K562 (cell line): ENCODE data around the gene CEP68. TPM values are rescaled to one million over a fixed set of nuclear protein-coding genes. Genes with fewer than 3 reads are reported as not detected.

Experiments used
- ATAC-seq: fragments of 200-7000 bp; cut with Tn5 transposase; 3 replicates; pipeline ENCODE4 v1.9.1; 2020; ENCODE audit warnings: moderate library complexity
- BruUV-seq: library from RNA; stranded (reverse); fragments of 400-500 nt; replicated peaks from 2 replicates; lab custom pipeline; 2021; lab: Mats Ljungman, UMichigan
- CTCF ChIA-PET: fragments of 300-600 bp; formaldehyde crosslinking; extraction: SDS; loops from one replicate; lab custom pipeline; 2021; ENCODE audit warnings: low intra/inter-chr PET ratio; lab: Yijun Ruan, JAX
- POLR2A ChIA-PET: fragments of 300-600, 350-650 bp; sonication (Branson Sonifier 250); formaldehyde crosslinking; extraction: SDS; loops from one replicate; lab custom pipeline; 2021; ENCODE audit warnings: antibody characterized with exemption, inconsistent platforms; lab: Yijun Ruan, JAX
- DNase-seq, 4 experiments: peaks; one replicate each; pipeline versions ENCODE4 v3.0.0 to v3.0.0-alpha.2; 2011 to 2018; ENCODE audit warnings: low spot score in 3 of 4, mixed read lengths in 3 of 4; ENCODE audit errors: extremely low read depth in 1 of 4
- FAIRE-seq: peaks from 2 replicates; lab custom pipeline; 2011; peaks lifted over from hg19 to GRCh38; lab: Jason Lieb, UNC
- H2AFZ ChIP-seq: 2 replicates; pipeline ENCODE4 v1.6.0; 2011; ENCODE audit warnings: low read depth, low read length, control low read depth, inconsistent platforms
- H3K27ac ChIP-seq: fragments of 200-600 bp; 3 replicates; pipeline ENCODE4 v1.8.0; 2011; ENCODE audit warnings: low read depth, mild to moderate bottlenecking, control low read depth, inconsistent platforms, low read length, moderate library complexity, mixed read lengths; ENCODE audit errors: extremely low read depth
- H3K27me3 ChIP-seq, 2 experiments: fragments of 300-600 bp in 1 of 2; 2 replicates in 1 of 2; 3 replicates in 1 of 2; pipeline versions ENCODE4 v1.6.0 to v1.8.0; 2011; ENCODE audit warnings: inconsistent platforms in 2 of 2, low read length in 2 of 2, mild to moderate bottlenecking in 1 of 2, mixed read lengths in 1 of 2, moderate library complexity in 1 of 2; ENCODE audit not compliant: control insufficient read depth in 2 of 2, insufficient read depth in 2 of 2
- H3K36me3 ChIP-seq: fragments of 300-600 bp; 3 replicates; pipeline ENCODE4 v1.8.0; 2011; ENCODE audit warnings: mild to moderate bottlenecking, low read length, inconsistent platforms; ENCODE audit not compliant: control insufficient read depth, insufficient read depth
- H3K4me1 ChIP-seq, 2 experiments: fragments of 200-600 bp in 1 of 2; replicated peaks in 1 of 2; 2 replicates in 1 of 2; 3 replicates in 1 of 2; pipeline versions ENCODE4 v1.5.1 to v1.8.0; 2011; ENCODE audit warnings: inconsistent platforms in 2 of 2, low read length in 2 of 2, mild to moderate bottlenecking in 1 of 2, mixed read lengths in 1 of 2, moderate library complexity in 1 of 2; ENCODE audit not compliant: control insufficient read depth in 2 of 2, insufficient read depth in 2 of 2
- H3K4me2 ChIP-seq: 2 replicates; pipeline ENCODE4 v1.6.1; 2011; ENCODE audit warnings: low read length, control low read depth, inconsistent platforms, mixed read lengths; ENCODE audit not compliant: insufficient read depth
- H3K4me3 ChIP-seq: fragments of 200-600 bp; sonication (generic), shearing (Covaris generic); 2 replicates; pipeline ENCODE4 v1.5.1; 2016; ENCODE audit warnings: control low read depth, inconsistent platforms
- H3K79me2 ChIP-seq: fragments of 200-600 bp; 3 replicates; pipeline ENCODE4 v1.8.0; 2011; ENCODE audit warnings: low read length, inconsistent platforms; ENCODE audit not compliant: control insufficient read depth, insufficient read depth
- H3K9ac ChIP-seq, 2 experiments: 2 replicates each; pipeline versions ENCODE4 v1.6.0 to v1.6.1; 2011; ENCODE audit warnings: low read depth in 2 of 2, low read length in 2 of 2, control low read depth in 1 of 2, inconsistent platforms in 1 of 2, mild to moderate bottlenecking in 1 of 2, mixed read lengths in 1 of 2; ENCODE audit not compliant: insufficient read depth in 1 of 2
- H3K9me1 ChIP-seq: one replicate; pipeline ENCODE4 v1.6.0; 2011; ENCODE audit warnings: inconsistent platforms, mild to moderate bottlenecking, low read length, moderate library complexity; ENCODE audit not compliant: control insufficient read depth, insufficient read depth
- H3K9me3 ChIP-seq: replicated peaks from 2 replicates; pipeline ENCODE4 v1.5.1; 2011; ENCODE audit warnings: low read depth, low read length, inconsistent platforms; ENCODE audit not compliant: control insufficient read depth, insufficient read depth
- H4K20me1 ChIP-seq: replicated peaks from 2 replicates; pipeline ENCODE4 v1.6.1; 2011; ENCODE audit warnings: low read length, inconsistent platforms, mixed read lengths; ENCODE audit not compliant: control insufficient read depth, insufficient read depth
- HNRNPUL1 ChIP-seq: fragments of 200-400 bp; formaldehyde crosslinking; IDR thresholded peaks from 2 replicates; pipeline ENCODE4 v1.6.1; 2017; ENCODE audit warnings: low read length
- MED1 ChIP-seq: sonication (generic); formaldehyde crosslinking; IDR thresholded peaks from 2 replicates; pipeline ENCODE4 v1.8.1; 2023; ENCODE audit warnings: missing genetic modification reagents, borderline replicate concordance
- NCOA4 ChIP-seq: fragments of 450-650 bp; IDR thresholded peaks from 2 replicates; pipeline ENCODE4 v1.6.1; 2018; ENCODE audit warnings: mild to moderate bottlenecking; ENCODE audit not compliant: partially characterized antibody
- NR2C2 ChIP-seq, 2 experiments: fragments of 200-800 bp in 1 of 2; sonication (Bioruptor generic) in 1 of 2; sonication (generic) in 1 of 2; formaldehyde crosslinking in 1 of 2; IDR thresholded peaks; 2 replicates each; pipeline versions ENCODE4 v1.6.1 to v1.8.0; 2016 to 2022; ENCODE audit warnings: mild to moderate bottlenecking in 1 of 2, missing compliant biosample characterization in 1 of 2, missing genetic modification characterization in 1 of 2, missing genetic modification reagents in 1 of 2
- SMARCA4 ChIP-seq: fragments of 450-650 bp; IDR thresholded peaks from 2 replicates; pipeline ENCODE4 v1.6.1; 2016
- TRIM28 ChIP-seq: fragments of 450-650 bp; IDR thresholded peaks from 2 replicates; pipeline ENCODE4 v1.6.1; 2017
- ZNF644 ChIP-seq: fragments of 200-800 bp; sonication (Bioruptor generic); IDR thresholded peaks from 2 replicates; pipeline ENCODE4 v1.6.1; 2016; ENCODE audit warnings: low read depth, missing genetic modification characterization, missing compliant biosample characterization
- WGBS: fragments of 100-300 bp; shearing (Covaris generic); methylation state at CpG from one replicate; pipeline ENCODE4 v1.1.6; 2016; ENCODE audit warnings: low coverage, mixed read lengths; ENCODE audit not compliant: insufficient coverage; ENCODE audit errors: missing lambda C conversion rate; 5-methylcytosine and 5-hydroxymethylcytosine counted together
- in situ Hi-C: fragments of 300-500 bp; cut with MboI; formaldehyde crosslinking; loops from 4 replicates; pipeline ENCODE4 v1.15.0; 2018; ENCODE audit warnings: inconsistent platforms, mixed read lengths
- intact Hi-C: fragments of 100-400 bp; cut with micrococcal nuclease; formaldehyde crosslinking; loops from 2 replicates; pipeline ENCODE4 v1.14.2; 2022
- polyA plus RNA-seq, 8 experiments: library from polyadenylated mRNA; depleted of rRNA in 4 of 8; stranded (reverse) in 5 of 8; unstranded in 3 of 8; fragments of >200 nt; fragmentation: Nextera tagmentation in 2 of 8; fragmentation: Illumina TruSeq in 1 of 8; extraction: Ambion mirVana in 2 of 8; extraction: Trizol in 1 of 8; gene quantifications; 2 replicates each; pipeline versions ENCODE4 v1.2.1 to v1.2.3, GENCODE V29; 2011 to 2014; ENCODE audit warnings: inconsistent platforms in 1 of 8, missing spikeins in 1 of 8
- total RNA-seq, 7 experiments: library from RNA; depleted of rRNA in 6 of 7; stranded (reverse); fragments of >200 nt in 6 of 7; fragmentation: Illumina TruSeq in 2 of 7; extraction: Trizol in 2 of 7; gene quantifications; 2 replicates each; pipeline versions ENCODE4 v1.2.1 to v1.2.3, GENCODE V29; 2011 to 2021; ENCODE audit warnings: low replicate concordance in 1 of 7
- TF ChIP-seq, protein P1 (sequence below): fragments of 250-450 bp; sonication (Bioruptor Pico); IDR thresholded peaks from 2 replicates; pipeline ENCODE4 v1.4.0; 2020; ENCODE audit warnings: mild to moderate bottlenecking, moderate library complexity
- TF ChIP-seq, protein P2 (sequence below): fragments of 450-650 bp; IDR thresholded peaks from 2 replicates; pipeline ENCODE4 v1.6.1; 2016; ENCODE audit warnings: borderline replicate concordance

CEP68 gene
- total and polyA plus RNA-seq, 9 of the 15 experiments (the other 6 are each of a cell fraction or from before 2014, with no cell fraction given) = 1.4 to 8.5 (median 5.2) TPM

- CTCF ChIA-PET = no interaction called here
- intact Hi-C loops = no loop called here
Observed at GRCh38 chr2:65050931-65051330, 5.3 kb upstream of the CEP68 start.

More at GRCh38 chr2:65050931-65051330, 5.3 kb upstream of the CEP68 start:
- H3K4me1 ChIP-seq = peaks cover 3 to 7% of the 10 kb centered on the region in 2 experiments; a peak in 3 of 5 replicates
- no peak overlapping the region for H3K27ac ChIP-seq
- BruUV-seq = no TSS peak
- H3K9me3 ChIP-seq = peaks cover 6% of the 10 kb centered on the region; the same call in 1 of the 2 replicates
- no peak for ATAC-seq
- H3K36me3 ChIP-seq = no peaks in the 10 kb centered on the region; the same call in 2 of the 3 replicates
- no peak for TF ChIP-seq SMARCA4
- no peak for TF ChIP-seq HNRNPUL1
- no peak for TF ChIP-seq ZNF644
- TF ChIP-seq TRIM28 = no peak
- TF ChIP-seq MED1 (CRISPR knock-in tag) = no peak
- no peak for TF ChIP-seq NCOA4
- TF ChIP-seq, protein P1, sequence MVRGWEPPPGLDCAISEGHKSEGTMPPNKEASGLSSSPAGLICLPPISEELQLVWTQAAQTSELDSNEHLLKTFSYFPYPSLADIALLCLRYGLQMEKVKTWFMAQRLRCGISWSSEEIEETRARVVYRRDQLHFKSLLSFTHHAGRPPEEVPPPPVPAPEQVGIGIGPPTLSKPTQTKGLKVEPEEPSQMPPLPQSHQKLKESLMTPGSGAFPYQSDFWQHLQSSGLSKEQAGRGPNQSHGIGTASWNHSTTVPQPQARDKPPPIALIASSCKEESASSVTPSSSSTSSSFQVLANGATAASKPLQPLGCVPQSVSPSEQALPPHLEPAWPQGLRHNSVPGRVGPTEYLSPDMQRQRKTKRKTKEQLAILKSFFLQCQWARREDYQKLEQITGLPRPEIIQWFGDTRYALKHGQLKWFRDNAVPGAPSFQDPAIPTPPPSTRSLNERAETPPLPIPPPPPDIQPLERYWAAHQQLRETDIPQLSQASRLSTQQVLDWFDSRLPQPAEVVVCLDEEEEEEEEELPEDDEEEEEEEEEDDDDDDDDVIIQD (CRISPR knock-in tag) = no peak
- TF ChIP-seq, protein P2, sequence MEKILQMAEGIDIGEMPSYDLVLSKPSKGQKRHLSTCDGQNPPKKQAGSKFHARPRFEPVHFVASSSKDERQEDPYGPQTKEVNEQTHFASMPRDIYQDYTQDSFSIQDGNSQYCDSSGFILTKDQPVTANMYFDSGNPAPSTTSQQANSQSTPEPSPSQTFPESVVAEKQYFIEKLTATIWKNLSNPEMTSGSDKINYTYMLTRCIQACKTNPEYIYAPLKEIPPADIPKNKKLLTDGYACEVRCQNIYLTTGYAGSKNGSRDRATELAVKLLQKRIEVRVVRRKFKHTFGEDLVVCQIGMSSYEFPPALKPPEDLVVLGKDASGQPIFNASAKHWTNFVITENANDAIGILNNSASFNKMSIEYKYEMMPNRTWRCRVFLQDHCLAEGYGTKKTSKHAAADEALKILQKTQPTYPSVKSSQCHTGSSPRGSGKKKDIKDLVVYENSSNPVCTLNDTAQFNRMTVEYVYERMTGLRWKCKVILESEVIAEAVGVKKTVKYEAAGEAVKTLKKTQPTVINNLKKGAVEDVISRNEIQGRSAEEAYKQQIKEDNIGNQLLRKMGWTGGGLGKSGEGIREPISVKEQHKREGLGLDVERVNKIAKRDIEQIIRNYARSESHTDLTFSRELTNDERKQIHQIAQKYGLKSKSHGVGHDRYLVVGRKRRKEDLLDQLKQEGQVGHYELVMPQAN = no peak
- no peak for TF ChIP-seq NR2C2 (CRISPR knock-in tag; IDR thresholded peaks at IDR 0.05)
- TF ChIP-seq NR2C2 (tag; IDR thresholded peaks at IDR 0.05) = no peak
- DNase-seq = no peak
- no peak overlapping the region for H3K4me2 ChIP-seq
- H3K79me2 ChIP-seq = no peaks in the 10 kb centered on the region
- in situ Hi-C loops = no loop called here
- no peak for FAIRE-seq
- no peak overlapping the region for H3K4me3 ChIP-seq
- no peaks in the 10 kb centered on the region for H3K9me1 ChIP-seq
- WGBS = 46% methylated on average over 3 of the region's 3 CpGs
- no peak overlapping the region for H3K9ac ChIP-seq
- no peaks in the 10 kb centered on the region for H3K27me3 ChIP-seq
- POLR2A ChIA-PET = no interaction called here
- H4K20me1 ChIP-seq = no peaks in the 10 kb centered on the region
- H2AFZ ChIP-seq = no peak overlapping the region
